CD4-positive, alpha-beta T cell treated with Interleukin-21 for 1 hour (primary cell): Measurements from ENCODE around the gene BSN.
A peak's percentile ranks its signal among the peaks of the same experiment; 100 is the strongest.
"Not testable (repeated sequence)": the region's sequence is repeated elsewhere in the genome, so short reads cannot be mapped to it uniquely, and the experiment has no call there.

Experiments used
- DNase-seq: peaks from one replicate; pipeline ENCODE4 v3.0.0-alpha.2; 2020

Gene BSN

GRCh38 chr3:49680493-49681231 is 126.4 kb downstream of the BSN start:
- no peak for DNase-seq

GRCh38 chr3:49681232-49681522 is 126.9 kb downstream of the BSN start:
- DNase-seq: no peak

- DNase-seq: no peak
These were observed 127.3 kb downstream of the BSN start for GRCh38 chr3:49681543-49681942.

- no peak for DNase-seq
These were observed 128.9 kb downstream of the BSN start for GRCh38 chr3:49683162-49683561.

- not testable (repeated sequence) for DNase-seq
These were observed 130.2 kb downstream of the BSN start for GRCh38 chr3:49684453-49684852.

GRCh38 chr3:49685103-49685502 is 130.8 kb downstream of the BSN start:
- not testable (repeated sequence) for DNase-seq

- DNase-seq: not testable (repeated sequence)
These were observed 131.6 kb downstream of the BSN start for GRCh38 chr3:49685846-49686245.

- peak; percentile 43 for DNase-seq
These were observed 132.1 kb downstream of the BSN start for GRCh38 chr3:49686346-49686745.

- peak; percentile 50 for DNase-seq
These were observed 132.6 kb downstream of the BSN start for GRCh38 chr3:49686769-49687423.

GRCh38 chr3:49687424-49687795 is 133.1 kb downstream of the BSN start:
- DNase-seq: not testable (repeated sequence)

GRCh38 chr3:49688338-49689045 is 134.2 kb downstream of the BSN start:
- DNase-seq: not testable (repeated sequence)

GRCh38 chr3:49689046-49689907 is 135.0 kb downstream of the BSN start, which contains the start of the genes MST1 and RNF123:
Gene MST1 (minus strand): TSS chr3:49689474. CDS start chr3:49688691, 783 bp downstream.
Gene RNF123 (plus strand): TSS chr3:49689557. CDS start chr3:49691166, 1,609 bp downstream.
- peak; percentile 93 for DNase-seq

- not testable (repeated sequence) for DNase-seq
These were observed 135.8 kb downstream of the BSN start for GRCh38 chr3:49689908-49690624.

- DNase-seq: not testable (repeated sequence)
These were observed 136.6 kb downstream of the BSN start for GRCh38 chr3:49690856-49691255.

- not testable (repeated sequence) for DNase-seq
These were observed 137.2 kb downstream of the BSN start for GRCh38 chr3:49691481-49691880.

GRCh38 chr3:49694409-49695070 is 140.3 kb downstream of the BSN start:
- DNase-seq: not testable (repeated sequence)

GRCh38 chr3:49695350-49696015 is 141.2 kb downstream of the BSN start:
- not testable (repeated sequence) for DNase-seq

- DNase-seq: no peak
These were observed 145.2 kb downstream of the BSN start for GRCh38 chr3:49699281-49699979.

- no peak for DNase-seq
These were observed 145.7 kb downstream of the BSN start for GRCh38 chr3:49700014-49700413.

GRCh38 chr3:49700453-49701128 is 146.3 kb downstream of the BSN start:
- no peak for DNase-seq
